Liver (tissue), 9 donors: ENCODE measurements around the gene VGLL4. TPM values are rescaled to one million over a fixed set of nuclear protein-coding genes. Genes with fewer than 3 reads are reported as not detected.

Experiments
- DNase-seq: peaks from one replicate; pipeline ENCODE4 v3.0.0-alpha.2; 2017; ENCODE audit warnings: low spot score
- H3K27ac ChIP-seq, 2 donors: one replicate each; pipeline ENCODE4 v1.7.0; 2013; ENCODE audit warnings: inconsistent platforms in 2 of 2, low read length in 2 of 2, control low read depth in 1 of 2, low read depth in 1 of 2, mild to moderate bottlenecking in 1 of 2
- H3K27me3 ChIP-seq, 4 donors: one replicate each; pipeline versions ENCODE4 v1.6.1 to v1.7.0; 2013; ENCODE audit warnings: low read length in 3 of 4, inconsistent platforms in 1 of 4, mild to moderate bottlenecking in 1 of 4, moderate library complexity in 1 of 4; ENCODE audit not compliant: control insufficient read depth in 4 of 4, insufficient read depth in 4 of 4
- H3K36me3 ChIP-seq, 4 donors: one replicate each; pipeline versions ENCODE4 v1.6.1 to v1.7.0; 2013; ENCODE audit warnings: low read length in 3 of 4, mild to moderate bottlenecking in 3 of 4, low read depth in 1 of 4, moderate library complexity in 1 of 4; ENCODE audit not compliant: control insufficient read depth in 4 of 4, insufficient read depth in 3 of 4
- H3K4me1 ChIP-seq, 4 donors: one replicate each; pipeline versions ENCODE4 v1.6.1 to v1.7.0; 2013; ENCODE audit warnings: low read length in 3 of 4, mild to moderate bottlenecking in 3 of 4, moderate library complexity in 1 of 4; ENCODE audit not compliant: control insufficient read depth in 4 of 4, insufficient read depth in 4 of 4
- H3K4me3 ChIP-seq, 3 donors: one replicate each; pipeline versions ENCODE4 v1.6.1 to v1.7.0; 2013; ENCODE audit warnings: low read length in 3 of 3, control low read depth in 1 of 3, low read depth in 1 of 3, mild to moderate bottlenecking in 1 of 3
- H3K9ac ChIP-seq, 2 donors: one replicate each; pipeline ENCODE4 v1.7.0; 2013; ENCODE audit warnings: low read length in 2 of 2, mild to moderate bottlenecking in 2 of 2, moderate library complexity in 2 of 2, control low read depth in 1 of 2, low read depth in 1 of 2
- H3K9me3 ChIP-seq, 4 donors: one replicate each; pipeline versions ENCODE4 v1.6.1 to v1.7.0; 2013; ENCODE audit warnings: low read length in 3 of 4; ENCODE audit not compliant: control insufficient read depth in 4 of 4
- EGR1 ChIP-seq, 2 donors: IDR thresholded peaks; 2 replicates each; pipeline ENCODE4 v1.6.1; 2016 to 2018; ENCODE audit warnings: antibody characterized with exemption in 2 of 2, low read depth in 2 of 2
- FOXA1 ChIP-seq: IDR thresholded peaks from 2 replicates; pipeline ENCODE4 v1.6.1; 2016; ENCODE audit warnings: antibody characterized with exemption
- FOXA2 ChIP-seq: IDR thresholded peaks from 2 replicates; pipeline ENCODE4 v1.6.1; 2016; ENCODE audit warnings: antibody characterized with exemption
- GABPA ChIP-seq, 2 donors: IDR thresholded peaks in 1 of 2; conservative IDR thresholded peaks in 1 of 2; 2 replicates each; pipeline ENCODE4 v1.6.1; 2016; ENCODE audit warnings: antibody characterized with exemption in 2 of 2, mild to moderate bottlenecking in 1 of 2, moderate library complexity in 1 of 2
- HNF4A ChIP-seq, 2 donors: conservative IDR thresholded peaks; 2 replicates each; pipeline ENCODE4 v1.6.1; 2016; ENCODE audit warnings: antibody characterized with exemption in 2 of 2, mild to moderate bottlenecking in 2 of 2
- HNF4G ChIP-seq: IDR thresholded peaks from 2 replicates; pipeline ENCODE4 v1.6.1; 2016; ENCODE audit warnings: antibody characterized with exemption
- JUND ChIP-seq, 2 donors: IDR thresholded peaks; 2 replicates each; pipeline ENCODE4 v1.6.1; 2016; ENCODE audit warnings: antibody characterized with exemption in 2 of 2
- NR2F2 ChIP-seq: IDR thresholded peaks from 2 replicates; pipeline ENCODE4 v1.6.1; 2016; ENCODE audit warnings: antibody characterized with exemption
- RAD21 ChIP-seq, 2 donors: IDR thresholded peaks; 2 replicates each; pipeline ENCODE4 v1.6.1; 2016; ENCODE audit warnings: antibody characterized with exemption in 2 of 2, mild to moderate bottlenecking in 2 of 2
- RXRA ChIP-seq, 2 donors: IDR thresholded peaks; 2 replicates each; pipeline ENCODE4 v1.6.1; 2017 to 2018; ENCODE audit warnings: antibody characterized with exemption in 2 of 2, mild to moderate bottlenecking in 1 of 2
- TAF1 ChIP-seq: conservative IDR thresholded peaks from 2 replicates; pipeline ENCODE4 v1.6.1; 2016; ENCODE audit warnings: antibody characterized with exemption, mild to moderate bottlenecking
- YY1 ChIP-seq: IDR thresholded peaks from 2 replicates; pipeline ENCODE4 v1.6.1; 2016; ENCODE audit warnings: antibody characterized with exemption, mild to moderate bottlenecking
- WGBS: extraction: QIAGEN DNeasy Blood & Tissue Kit; methylation state at CpG from one replicate; pipeline ENCODE4 v1.1.7; 2013; 5-methylcytosine and 5-hydroxymethylcytosine counted together
- polyA plus RNA-seq, 2 donors: library from polyadenylated mRNA; stranded (reverse) in 1 of 2; unstranded in 1 of 2; fragments of 200-250 nt in 1 of 2; fragments of >200 nt in 1 of 2; fragmentation: Nextera tagmentation in 1 of 2; extraction: Ambion mirVana in 1 of 2; gene quantifications; one replicate each; pipeline versions ENCODE4 v1.2.1 to v1.2.3, GENCODE V29; 2013 to 2015
- total RNA-seq, 2 donors: library from RNA; depleted of rRNA; stranded (reverse); fragments of >200 nt; gene quantifications; one replicate each; pipeline ENCODE4 v1.2.3, GENCODE V29; 2014
- TF ChIP-seq, protein P1 (sequence below): IDR thresholded peaks from 2 replicates; pipeline ENCODE4 v1.6.1; 2016; ENCODE audit warnings: antibody characterized with exemption
- TF ChIP-seq, protein P2 (sequence below): IDR thresholded peaks from 2 replicates; pipeline ENCODE4 v1.6.1; 2016; ENCODE audit warnings: antibody characterized with exemption
- TF ChIP-seq, protein P3 (sequence below): IDR thresholded peaks from 2 replicates; pipeline ENCODE4 v1.6.1; 2016; ENCODE audit warnings: antibody characterized with exemption, mild to moderate bottlenecking
- TF ChIP-seq, protein P4 (sequence below): IDR thresholded peaks from 2 replicates; pipeline ENCODE4 v1.6.1; 2016; ENCODE audit warnings: antibody characterized with exemption
- TF ChIP-seq, protein P5 (sequence below): fragments of 150-350 bp; IDR thresholded peaks from 2 replicates; pipeline ENCODE4 v1.5.1; 2017; ENCODE audit warnings: improper control_type of control experiment, low read depth, low read length; ENCODE audit not compliant: missing input control
- donor health status: healthy.
- donor health status: healthy.
- donor health status: healthy.
- donor health status: healthy.
- donor health status: healthy.

The VGLL4 gene
- total and polyA plus RNA-seq, 4 donors: 7.2 to 27.9 (median 13.0) TPM

DNA sequence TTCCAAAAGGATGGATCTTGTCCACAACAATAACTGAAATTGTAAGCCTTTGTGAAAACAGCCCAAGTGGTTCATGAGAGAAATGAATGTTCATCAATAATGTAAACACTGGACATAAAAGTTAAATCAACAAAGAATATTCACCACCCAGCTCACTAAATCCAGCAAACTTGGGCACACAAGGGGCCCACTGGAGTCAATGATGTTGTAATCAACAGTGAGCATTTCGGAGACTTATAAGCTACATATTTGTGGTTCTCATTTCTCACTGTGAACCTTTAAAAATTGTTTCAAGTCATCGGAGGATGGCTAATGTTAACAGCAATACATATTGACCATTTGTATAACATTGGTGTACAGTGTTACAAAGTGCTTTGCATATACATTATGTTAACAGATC is 63.1 kb downstream of the VGLL4 start:
- H3K9me3 ChIP-seq: no peaks in the 10 kb centered on the region
- peaks cover 0 to under 1% (median 0%) of the 10 kb centered on the region in 4 donors for H3K36me3 ChIP-seq
- no peak overlapping the region for H3K27ac ChIP-seq
- no peak for DNase-seq
- no peak overlapping the region for H3K4me3 ChIP-seq
- H3K9ac ChIP-seq: no peak overlapping the region
- no peaks in the 10 kb centered on the region for H3K4me1 ChIP-seq
- no peak for TF ChIP-seq FOXA2
- TF ChIP-seq HNF4G: no peak
- TF ChIP-seq, protein P1, sequence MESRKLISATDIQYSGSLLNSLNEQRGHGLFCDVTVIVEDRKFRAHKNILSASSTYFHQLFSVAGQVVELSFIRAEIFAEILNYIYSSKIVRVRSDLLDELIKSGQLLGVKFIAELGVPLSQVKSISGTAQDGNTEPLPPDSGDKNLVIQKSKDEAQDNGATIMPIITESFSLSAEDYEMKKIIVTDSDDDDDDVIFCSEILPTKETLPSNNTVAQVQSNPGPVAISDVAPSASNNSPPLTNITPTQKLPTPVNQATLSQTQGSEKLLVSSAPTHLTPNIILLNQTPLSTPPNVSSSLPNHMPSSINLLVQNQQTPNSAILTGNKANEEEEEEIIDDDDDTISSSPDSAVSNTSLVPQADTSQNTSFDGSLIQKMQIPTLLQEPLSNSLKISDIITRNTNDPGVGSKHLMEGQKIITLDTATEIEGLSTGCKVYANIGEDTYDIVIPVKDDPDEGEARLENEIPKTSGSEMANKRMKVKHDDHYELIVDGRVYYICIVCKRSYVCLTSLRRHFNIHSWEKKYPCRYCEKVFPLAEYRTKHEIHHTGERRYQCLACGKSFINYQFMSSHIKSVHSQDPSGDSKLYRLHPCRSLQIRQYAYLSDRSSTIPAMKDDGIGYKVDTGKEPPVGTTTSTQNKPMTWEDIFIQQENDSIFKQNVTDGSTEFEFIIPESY: no peak
- TF ChIP-seq, protein P2, sequence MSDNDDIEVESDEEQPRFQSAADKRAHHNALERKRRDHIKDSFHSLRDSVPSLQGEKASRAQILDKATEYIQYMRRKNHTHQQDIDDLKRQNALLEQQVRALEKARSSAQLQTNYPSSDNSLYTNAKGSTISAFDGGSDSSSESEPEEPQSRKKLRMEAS: no peak
- no peak for TF ChIP-seq TAF1
- TF ChIP-seq, protein P3, sequence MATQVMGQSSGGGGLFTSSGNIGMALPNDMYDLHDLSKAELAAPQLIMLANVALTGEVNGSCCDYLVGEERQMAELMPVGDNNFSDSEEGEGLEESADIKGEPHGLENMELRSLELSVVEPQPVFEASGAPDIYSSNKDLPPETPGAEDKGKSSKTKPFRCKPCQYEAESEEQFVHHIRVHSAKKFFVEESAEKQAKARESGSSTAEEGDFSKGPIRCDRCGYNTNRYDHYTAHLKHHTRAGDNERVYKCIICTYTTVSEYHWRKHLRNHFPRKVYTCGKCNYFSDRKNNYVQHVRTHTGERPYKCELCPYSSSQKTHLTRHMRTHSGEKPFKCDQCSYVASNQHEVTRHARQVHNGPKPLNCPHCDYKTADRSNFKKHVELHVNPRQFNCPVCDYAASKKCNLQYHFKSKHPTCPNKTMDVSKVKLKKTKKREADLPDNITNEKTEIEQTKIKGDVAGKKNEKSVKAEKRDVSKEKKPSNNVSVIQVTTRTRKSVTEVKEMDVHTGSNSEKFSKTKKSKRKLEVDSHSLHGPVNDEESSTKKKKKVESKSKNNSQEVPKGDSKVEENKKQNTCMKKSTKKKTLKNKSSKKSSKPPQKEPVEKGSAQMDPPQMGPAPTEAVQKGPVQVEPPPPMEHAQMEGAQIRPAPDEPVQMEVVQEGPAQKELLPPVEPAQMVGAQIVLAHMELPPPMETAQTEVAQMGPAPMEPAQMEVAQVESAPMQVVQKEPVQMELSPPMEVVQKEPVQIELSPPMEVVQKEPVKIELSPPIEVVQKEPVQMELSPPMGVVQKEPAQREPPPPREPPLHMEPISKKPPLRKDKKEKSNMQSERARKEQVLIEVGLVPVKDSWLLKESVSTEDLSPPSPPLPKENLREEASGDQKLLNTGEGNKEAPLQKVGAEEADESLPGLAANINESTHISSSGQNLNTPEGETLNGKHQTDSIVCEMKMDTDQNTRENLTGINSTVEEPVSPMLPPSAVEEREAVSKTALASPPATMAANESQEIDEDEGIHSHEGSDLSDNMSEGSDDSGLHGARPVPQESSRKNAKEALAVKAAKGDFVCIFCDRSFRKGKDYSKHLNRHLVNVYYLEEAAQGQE: no peak
- no peak for TF ChIP-seq RAD21 (IDR thresholded peaks at IDR 0.05)
- TF ChIP-seq, protein P4, sequence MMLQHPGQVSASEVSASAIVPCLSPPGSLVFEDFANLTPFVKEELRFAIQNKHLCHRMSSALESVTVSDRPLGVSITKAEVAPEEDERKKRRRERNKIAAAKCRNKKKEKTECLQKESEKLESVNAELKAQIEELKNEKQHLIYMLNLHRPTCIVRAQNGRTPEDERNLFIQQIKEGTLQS: no peak
- H3K27me3 ChIP-seq: no peaks in the 10 kb centered on the region
- 95% methylated on average over 2 of the region's 2 CpGs for WGBS

DNA sequence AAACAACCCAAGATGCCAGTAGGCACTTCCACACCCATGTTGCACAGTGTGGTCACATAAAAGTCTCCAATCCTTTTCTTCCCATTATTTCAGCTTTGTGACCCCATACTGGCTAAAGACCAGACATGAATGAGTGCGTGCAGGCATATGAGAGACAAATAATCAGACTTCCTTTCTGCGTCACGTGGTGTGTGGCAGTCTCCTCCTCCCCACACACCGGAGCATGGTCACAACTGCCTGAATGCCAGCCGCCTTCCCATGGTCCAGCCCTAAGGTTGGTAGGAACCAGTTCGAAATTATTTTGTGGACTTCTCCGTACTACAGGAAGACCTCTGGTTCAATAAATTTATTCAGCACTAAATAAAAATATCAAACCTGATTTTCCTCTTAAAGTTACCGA is 65.5 kb downstream of the VGLL4 start:
- WGBS: 88% methylated on average over 8 of the region's 8 CpGs
- H3K36me3 ChIP-seq: peaks cover 0 to 9% (median 5%) of the 10 kb centered on the region in 4 donors
- H3K9ac ChIP-seq: no peak overlapping the region
- no peak for DNase-seq
- H3K9me3 ChIP-seq: no peaks in the 10 kb centered on the region
- no peaks in the 10 kb centered on the region for H3K27me3 ChIP-seq
- no peaks in the 10 kb centered on the region for H3K4me1 ChIP-seq
- no peak overlapping the region for H3K27ac ChIP-seq
- H3K4me3 ChIP-seq: no peak overlapping the region
- TF ChIP-seq, protein P2: no peak
- no peak for TF ChIP-seq HNF4A (conservative IDR thresholded peaks at IDR 0.05)
- TF ChIP-seq RXRA (IDR thresholded peaks at IDR 0.05): no peak
- no peak for TF ChIP-seq RAD21 (IDR thresholded peaks at IDR 0.05)
- TF ChIP-seq HNF4G: no peak
- TF ChIP-seq, protein P4: no peak
- no peak for TF ChIP-seq FOXA2
- TF ChIP-seq, protein P3: no peak
- no peak for TF ChIP-seq EGR1 (IDR thresholded peaks at IDR 0.05; ENCODE audit: low read depth in 2 of 2)
- TF ChIP-seq TAF1: no peak
- TF ChIP-seq NR2F2: no peak
- TF ChIP-seq GABPA (IDR thresholded peaks at IDR 0.05 in 1 of 2, conservative IDR thresholded peaks at IDR 0.05 in 1 of 2): no peak
- TF ChIP-seq, protein P5, sequence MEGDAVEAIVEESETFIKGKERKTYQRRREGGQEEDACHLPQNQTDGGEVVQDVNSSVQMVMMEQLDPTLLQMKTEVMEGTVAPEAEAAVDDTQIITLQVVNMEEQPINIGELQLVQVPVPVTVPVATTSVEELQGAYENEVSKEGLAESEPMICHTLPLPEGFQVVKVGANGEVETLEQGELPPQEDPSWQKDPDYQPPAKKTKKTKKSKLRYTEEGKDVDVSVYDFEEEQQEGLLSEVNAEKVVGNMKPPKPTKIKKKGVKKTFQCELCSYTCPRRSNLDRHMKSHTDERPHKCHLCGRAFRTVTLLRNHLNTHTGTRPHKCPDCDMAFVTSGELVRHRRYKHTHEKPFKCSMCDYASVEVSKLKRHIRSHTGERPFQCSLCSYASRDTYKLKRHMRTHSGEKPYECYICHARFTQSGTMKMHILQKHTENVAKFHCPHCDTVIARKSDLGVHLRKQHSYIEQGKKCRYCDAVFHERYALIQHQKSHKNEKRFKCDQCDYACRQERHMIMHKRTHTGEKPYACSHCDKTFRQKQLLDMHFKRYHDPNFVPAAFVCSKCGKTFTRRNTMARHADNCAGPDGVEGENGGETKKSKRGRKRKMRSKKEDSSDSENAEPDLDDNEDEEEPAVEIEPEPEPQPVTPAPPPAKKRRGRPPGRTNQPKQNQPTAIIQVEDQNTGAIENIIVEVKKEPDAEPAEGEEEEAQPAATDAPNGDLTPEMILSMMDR: no peak
- TF ChIP-seq YY1: no peak
- TF ChIP-seq JUND (IDR thresholded peaks at IDR 0.05): no peak
- no peak for TF ChIP-seq FOXA1
- TF ChIP-seq, protein P1: no peak
